Prostate gland (tissue), 2 donors: ENCODE results near the gene SNN. TPM values are rescaled to one million over a fixed set of nuclear protein-coding genes. Genes with fewer than 3 reads are reported as not detected.

Source experiments
- DNase-seq: peaks from one replicate; pipeline ENCODE4 v3.0.0-alpha.2; 2019; ENCODE audit warnings: low spot score
- H3K27ac ChIP-seq, 2 donors: fragments of 200-600 bp; sonication (generic); 2 replicates each; pipeline ENCODE4 v1.5.1; 2017 to 2019
- H3K27me3 ChIP-seq: fragments of 200-600 bp; sonication (generic); replicated peaks from 2 replicates; pipeline ENCODE4 v1.5.1; 2019; ENCODE audit not compliant: insufficient read depth
- H3K36me3 ChIP-seq, 2 donors: fragments of 200-600 bp; sonication (generic); 1 replicate in 1 of 2; 2 replicates in 1 of 2; pipeline versions ENCODE4 v1.5.1 to v1.8.1; 2017 to 2019
- H3K4me1 ChIP-seq: fragments of 200-600 bp; sonication (generic); replicated peaks from 2 replicates; pipeline ENCODE4 v1.5.1; 2019
- H3K4me3 ChIP-seq, 2 donors: fragments of 200-600 bp; sonication (generic); 2 replicates each; pipeline ENCODE4 v1.5.1; 2017 to 2019
- H3K9me3 ChIP-seq: fragments of 200-600 bp; sonication (generic); 2 replicates; pipeline ENCODE4 v1.5.1; 2017
- CTCF ChIP-seq, 4 experiments: fragments of 200-600 bp in 2 of 4; fragments of 450-650 bp in 2 of 4; sonication (generic) in 2 of 4; IDR thresholded peaks; 1 replicate in 3 of 4; 2 replicates in 1 of 4; pipeline ENCODE4 v1.5.1; 2016 to 2019; ENCODE audit warnings: antibody characterized with exemption in 4 of 4, mild to moderate bottlenecking in 2 of 4, moderate library complexity in 2 of 4
- POLR2A ChIP-seq: fragments of 450-650 bp; IDR thresholded peaks from one replicate; pipeline ENCODE4 v1.6.1; 2016; ENCODE audit warnings: antibody characterized with exemption, mild to moderate bottlenecking
- POLR2AphosphoS5 ChIP-seq: sonication (generic); formaldehyde crosslinking; IDR thresholded peaks from one replicate; pipeline ENCODE4 v1.6.1; 2017; ENCODE audit warnings: antibody characterized with exemption
- WGBS: methylation state at CpG from one replicate; pipeline ENCODE4 v1.1.5; 2018; 5-methylcytosine and 5-hydroxymethylcytosine counted together
- intact Hi-C: fragments of 100-400 bp; cut with DNase I; formaldehyde crosslinking; loops from one replicate; pipeline ENCODE4 v1.14.2; 2022
- total RNA-seq, 2 donors: library from RNA; depleted of rRNA; stranded (reverse); fragments of >200 nt; gene quantifications; one replicate each; pipeline ENCODE4 v1.1.0, GENCODE V29; 2016

Gene SNN
- total RNA-seq, 2 donors from 2014 or later: 20.8 TPM

GRCh38 chr16:11639925-11640899 lies 28.0 kb upstream of the SNN start:
- H3K4me3 ChIP-seq: no peak overlapping the region
- H3K27ac ChIP-seq: peak overlapping the region; percentile 76 to 91
- H3K27me3 ChIP-seq: no peaks in the 10 kb centered on the region
- WGBS: 39% methylated on average over 25 of the region's 25 CpGs
- intact Hi-C loops: loop anchor here (5.0 kb wide), 3 partner anchors 108 to 243 kb away; partner anchors contain the start of gene ZC3H7A
- H3K4me1 ChIP-seq: no peaks in the 10 kb centered on the region
- peak; percentile 73 for TF ChIP-seq POLR2A
- no peak for TF ChIP-seq CTCF (IDR thresholded peaks at IDR 0.05)
- peak; percentile 96 for TF ChIP-seq POLR2AphosphoS5
- H3K36me3 ChIP-seq: no peaks in the 10 kb centered on the region
- H3K9me3 ChIP-seq: no peaks in the 10 kb centered on the region
- DNase-seq: peak; percentile 86

GRCh38 chr16:11640987-11641817 lies 27.1 kb upstream of the SNN start:
- peak; percentile 52 for DNase-seq
- no peaks in the 10 kb centered on the region for H3K4me1 ChIP-seq
- no peak overlapping the region for H3K4me3 ChIP-seq
- no peaks in the 10 kb centered on the region for H3K27me3 ChIP-seq
- H3K27ac ChIP-seq: peak overlapping the region; percentile 76 to 91
- TF ChIP-seq POLR2A (no peak), CTCF (IDR thresholded peaks at IDR 0.05) (peak; percentile 74 to 95 (median 88)), POLR2AphosphoS5 (peak; percentile 63)
- H3K9me3 ChIP-seq: no peaks in the 10 kb centered on the region
- intact Hi-C loops: loop anchor here (5.0 kb wide), 3 partner anchors 109 to 244 kb away; partner anchors contain the start of gene ZC3H7A
- H3K36me3 ChIP-seq: no peaks in the 10 kb centered on the region
- 42% methylated on average over 20 of the region's 20 CpGs for WGBS

- Histone ChIP-seq H3K36me3 (no peaks in the 10 kb centered on the region), H3K4me3 (no peak overlapping the region), H3K4me1 (no peaks in the 10 kb centered on the region), H3K27ac (no peak overlapping the region), H3K27me3 (no peaks in the 10 kb centered on the region), H3K9me3 (no peaks in the 10 kb centered on the region)
- 56% methylated on average over 4 of the region's 4 CpGs for WGBS
- DNase-seq: no peak
- intact Hi-C loops: loop anchor here (5.0 kb wide), 3 partner anchors 110 to 245 kb away; partner anchors contain the start of gene ZC3H7A
- TF ChIP-seq POLR2AphosphoS5 (no peak), POLR2A (no peak), CTCF (IDR thresholded peaks at IDR 0.05) (no peak)
These were observed 25.5 kb upstream of the SNN start for GRCh38 chr16:11642765-11643116.

- H3K27ac ChIP-seq: no peak overlapping the region
- no peaks in the 10 kb centered on the region for H3K36me3 ChIP-seq
- H3K4me3 ChIP-seq: no peak overlapping the region
- DNase-seq: no peak
- H3K27me3 ChIP-seq: no peaks in the 10 kb centered on the region
- no peak for TF ChIP-seq POLR2AphosphoS5
- no peak for TF ChIP-seq CTCF (IDR thresholded peaks at IDR 0.05)
- TF ChIP-seq POLR2A: no peak
- no peaks in the 10 kb centered on the region for H3K4me1 ChIP-seq
- WGBS: 78% methylated on average over 7 of the region's 7 CpGs
- intact Hi-C loops: no loop called here
- no peaks in the 10 kb centered on the region for H3K9me3 ChIP-seq
These were observed 19.0 kb upstream of the SNN start for GRCh38 chr16:11649276-11649675.
